SU-DHL-6 (cell line): Measurements from ENCODE around the gene RPH3AL.
"Not testable (repeated sequence)": the region's sequence is repeated elsewhere in the genome, so short reads cannot be mapped to it uniquely, and the experiment has no call there.

Source experiments
- H2AFZ ChIP-seq: fragments of 200-600 bp; sonication (generic); 2 replicates; pipeline ENCODE4 v1.6.1; 2014; ENCODE audit warnings: low read depth, mild to moderate bottlenecking, moderate library complexity, mixed read lengths, antibody characterized with exemption, low read length; ENCODE audit not compliant: severe bottlenecking
- H3F3A ChIP-seq: fragments of 200-600 bp; shearing (Covaris generic); 2 replicates; pipeline ENCODE4 v1.6.0; 2016; ENCODE audit warnings: antibody characterized with exemption, mild to moderate bottlenecking; ENCODE audit not compliant: insufficient read depth
- H3K27ac ChIP-seq: fragments of 200-600 bp; sonication (generic); 2 replicates; pipeline ENCODE4 v1.5.1; 2016; ENCODE audit warnings: low read depth, mild to moderate bottlenecking, low read length, moderate library complexity, mixed read lengths
- H3K27me3 ChIP-seq: fragments of 200-600 bp; sonication (generic), shearing (Covaris generic); 2 replicates; pipeline ENCODE4 v1.6.0; 2014; ENCODE audit warnings: mild to moderate bottlenecking, low read length
- H3K36me3 ChIP-seq: fragments of 200-600 bp; sonication (generic); 2 replicates; pipeline ENCODE4 v1.6.1; 2014; ENCODE audit warnings: mild to moderate bottlenecking, low read length, mixed read lengths
- H3K4me2 ChIP-seq: fragments of 300-600, 200-600 bp; shearing (Covaris generic), sonication (generic); 2 replicates; pipeline ENCODE4 v1.6.0; 2014; ENCODE audit warnings: low read length, low read depth, mild to moderate bottlenecking; ENCODE audit not compliant: poor library complexity, severe bottlenecking
- H3K4me3 ChIP-seq: fragments of 200-600 bp; sonication (generic); 2 replicates; pipeline ENCODE4 v1.5.1; 2014; ENCODE audit warnings: antibody characterized with exemption, low read length, mild to moderate bottlenecking, mixed read lengths; ENCODE audit not compliant: insufficient read depth, poor library complexity, severe bottlenecking
- H3K79me2 ChIP-seq: fragments of 200-600 bp; sonication (generic); 2 replicates; pipeline ENCODE4 v1.6.1; 2014; ENCODE audit warnings: mild to moderate bottlenecking, low read length, moderate library complexity; ENCODE audit not compliant: insufficient read depth
- H3K9ac ChIP-seq: fragments of 200-600 bp; sonication (generic); 2 replicates; pipeline ENCODE4 v1.7.0; 2014; ENCODE audit warnings: mild to moderate bottlenecking, low read length
- H3K9me2 ChIP-seq: fragments of 200-600 bp; sonication (generic); replicated peaks from 2 replicates; pipeline ENCODE4 v1.6.1; 2014; ENCODE audit warnings: low read length; ENCODE audit not compliant: insufficient read depth
- H3K9me3 ChIP-seq: fragments of 200-600 bp; sonication (generic); 2 replicates; pipeline ENCODE4 v1.6.1; 2014; ENCODE audit warnings: low read length, mixed read lengths; ENCODE audit not compliant: insufficient read depth
- H4K20me1 ChIP-seq: fragments of 200-600 bp; sonication (generic); 2 replicates; pipeline ENCODE4 v1.6.1; 2014; ENCODE audit warnings: low read depth, mild to moderate bottlenecking, antibody characterized with exemption, low read length, moderate library complexity, mixed read lengths
- CTCF ChIP-seq: fragments of 200-600 bp; sonication (generic); IDR thresholded peaks from one replicate; pipeline ENCODE4 v1.5.1; 2017; ENCODE audit warnings: antibody characterized with exemption, mild to moderate bottlenecking, low read length, moderate library complexity; ENCODE audit not compliant: insufficient read depth, poor library complexity, severe bottlenecking
- EZH2phosphoT487 ChIP-seq: fragments of 200-600 bp; sonication (generic), shearing (Covaris generic); conservative IDR thresholded peaks from 2 replicates; pipeline ENCODE4 v1.6.1; 2018; ENCODE audit warnings: mild to moderate bottlenecking, antibody characterized with exemption, low read length, moderate library complexity, mixed read lengths

RPH3AL gene

GRCh38 chr17:319266-319665 is 33.3 kb downstream of the RPH3AL start:
- H3K4me2 ChIP-seq = no peak overlapping the region

GRCh38 chr17:317070-317469 is 35.5 kb downstream of the RPH3AL start:
- H3K9me3 ChIP-seq, H3K27ac ChIP-seq, H3K27me3 ChIP-seq, H3K79me2 ChIP-seq, H2AFZ ChIP-seq, H3F3A ChIP-seq, H3K36me3 ChIP-seq, H3K9me2 ChIP-seq, H4K20me1 ChIP-seq, H3K9ac ChIP-seq, H3K4me3 ChIP-seq, H3K4me2 ChIP-seq: not testable (repeated sequence)

More at GRCh38 chr17:319266-319665, 33.3 kb downstream of the RPH3AL start:
- Histone ChIP-seq H4K20me1 (no peaks in the 10 kb centered on the region), H3K9ac (no peak overlapping the region), H3K79me2 (no peaks in the 10 kb centered on the region), H3K27me3 (no peaks in the 10 kb centered on the region), H3K9me2 (no peaks in the 10 kb centered on the region), H2AFZ (no peak overlapping the region), H3K27ac (no peak overlapping the region), H3K36me3 (no peaks in the 10 kb centered on the region), H3K9me3 (peaks cover 10% of the 10 kb centered on the region; the same call in 1 of the 2 replicates), H3F3A (no peaks in the 10 kb centered on the region), H3K4me3 (no peak overlapping the region)
- no peak for TF ChIP-seq EZH2phosphoT487
- TF ChIP-seq CTCF = no peak

GRCh38 chr17:315399-315798 is 37.2 kb downstream of the RPH3AL start:
- H3K79me2 ChIP-seq, H3K9me2 ChIP-seq, H4K20me1 ChIP-seq, H3K27ac ChIP-seq, H3F3A ChIP-seq, H3K9ac ChIP-seq, H2AFZ ChIP-seq, H3K4me2 ChIP-seq, H3K9me3 ChIP-seq, H3K4me3 ChIP-seq, H3K36me3 ChIP-seq, H3K27me3 ChIP-seq: not testable (repeated sequence)

GRCh38 chr17:314614-314944 is 38.0 kb downstream of the RPH3AL start:
- not testable (repeated sequence) for H3K27ac ChIP-seq, H3K36me3 ChIP-seq, H3K9me3 ChIP-seq, H3K79me2 ChIP-seq, H3F3A ChIP-seq, H3K9me2 ChIP-seq, H3K27me3 ChIP-seq, H4K20me1 ChIP-seq, H3K4me3 ChIP-seq, H3K9ac ChIP-seq, H3K4me2 ChIP-seq, H2AFZ ChIP-seq

- H3K27ac ChIP-seq = no peak overlapping the region
- H4K20me1 ChIP-seq = no peaks in the 10 kb centered on the region
- H3F3A ChIP-seq = no peaks in the 10 kb centered on the region
- no peaks in the 10 kb centered on the region for H3K36me3 ChIP-seq
- no peak overlapping the region for H3K9ac ChIP-seq
- TF ChIP-seq CTCF (no peak), EZH2phosphoT487 (no peak)
- H3K79me2 ChIP-seq = no peaks in the 10 kb centered on the region
- H2AFZ ChIP-seq = no peak overlapping the region
- H3K4me3 ChIP-seq = no peak overlapping the region
- no peaks in the 10 kb centered on the region for H3K9me2 ChIP-seq
- no peak overlapping the region for H3K4me2 ChIP-seq
- H3K9me3 ChIP-seq = peaks cover 10% of the 10 kb centered on the region; the same call in 1 of the 2 replicates
- no peaks in the 10 kb centered on the region for H3K27me3 ChIP-seq
These were observed 38.5 kb downstream of the RPH3AL start for GRCh38 chr17:313911-314613.
